ENCODE results near the gene KIF6.

Gene KIF6

DNA sequence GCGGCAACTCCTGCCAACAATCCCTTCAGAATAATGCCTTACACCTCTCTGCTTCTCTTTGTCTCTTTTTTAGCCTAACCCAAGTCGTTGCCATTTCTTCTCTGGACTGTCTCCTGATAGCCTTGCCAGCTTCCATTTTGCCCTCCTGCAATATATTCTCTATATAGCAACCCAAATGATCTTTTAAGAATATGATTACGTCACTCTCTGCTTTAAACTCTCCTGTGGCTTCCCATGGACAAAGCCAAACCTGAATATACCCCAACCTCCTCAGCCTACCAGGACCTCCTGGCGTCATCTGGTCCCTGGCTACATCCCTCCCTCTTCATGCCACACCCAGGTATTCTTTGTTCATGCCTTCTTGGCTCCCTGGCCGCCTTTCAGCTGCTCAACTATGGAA, 276.2 kb downstream of the KIF6 start (continued):
- TF ChIP-seq ZXDB (tag by site-specific recombination; IDR thresholded peaks at IDR 0.05) (no peak), ZNF280C (tag by site-specific recombination; IDR thresholded peaks at IDR 0.05) (no peak), ZNF280D (tag by site-specific recombination; IDR thresholded peaks at IDR 0.05) (no peak)

GRCh38 chr6:39446909-39447308, 278.3 kb downstream of the KIF6 start:
- Histone ChIP-seq H3K27ac (ENCODE audit: extremely low read depth, low read depth, low read length) (no peak overlapping the region), H3K36me3 (ENCODE audit: control insufficient read depth in 2 of 2, insufficient read depth in 1 of 2, low read length in 2 of 2) (no peaks in the 10 kb centered on the region), H3K9me3 (ENCODE audit: control insufficient read depth, insufficient read depth, low read depth, low read length) (no peaks in the 10 kb centered on the region), H3K4me1 (ENCODE audit: control insufficient read depth, insufficient read depth, low read length) (no peaks in the 10 kb centered on the region), H3K4me3 (ENCODE audit: low read depth, low read length) (no peak overlapping the region)
- ChIA-PET CTCF (interaction anchor here (1.3 kb wide), 1 partner anchor 307 kb away, joined by 3 read pairs; no protein-coding TSS in a partner anchor), POLR2A (no interaction called here)
- no peak for TF ChIP-seq YY1 (tag by site-specific recombination; IDR thresholded peaks at IDR 0.05)
- TF ChIP-seq KLF10 (tag by site-specific recombination; IDR thresholded peaks at IDR 0.05) = no peak
- no peak for TF ChIP-seq ZBTB26 (tag by site-specific recombination; optimal IDR thresholded peaks at IDR 0.05)
- no peak for TF ChIP-seq ZNF76 (tag by site-specific recombination; IDR thresholded peaks at IDR 0.05; ENCODE audit: borderline replicate concordance, low read depth)
- TF ChIP-seq ZNF341 (tag by site-specific recombination; IDR thresholded peaks at IDR 0.05; ENCODE audit: low read depth) = no peak
- no peak for TF ChIP-seq ZNF561 (tag by site-specific recombination; IDR thresholded peaks at IDR 0.05; ENCODE audit: borderline replicate concordance)
- TF ChIP-seq ELK4 (IDR thresholded peaks at IDR 0.05; ENCODE audit: borderline replicate concordance, low read depth, low read length) = no peak
- no peak for TF ChIP-seq ZNF391 (tag by site-specific recombination; IDR thresholded peaks at IDR 0.05; ENCODE audit: borderline replicate concordance, low read depth)
- TF ChIP-seq ZNF600 (tag by site-specific recombination; IDR thresholded peaks at IDR 0.05) = no peak
- no peak for TF ChIP-seq ZNF544 (tag by site-specific recombination; IDR thresholded peaks at IDR 0.05)
- TF ChIP-seq KLF7 (tag by site-specific recombination; IDR thresholded peaks at IDR 0.05; ENCODE audit: borderline replicate concordance) = no peak
- no peak for TF ChIP-seq ZNF548 (tag by site-specific recombination; IDR thresholded peaks at IDR 0.05)
- no peak for TF ChIP-seq ZNF175 (tag by site-specific recombination; IDR thresholded peaks at IDR 0.05)
- TF ChIP-seq ZNF473 (tag by site-specific recombination; IDR thresholded peaks at IDR 0.05) = no peak
- no peak for TF ChIP-seq ZNF121 (tag by site-specific recombination; IDR thresholded peaks at IDR 0.05)
- TF ChIP-seq ZNF335 (tag by site-specific recombination; conservative IDR thresholded peaks at IDR 0.05) = no peak
- no peak for TF ChIP-seq ZNF707 (tag by site-specific recombination; IDR thresholded peaks at IDR 0.05)
- TF ChIP-seq YY2 (tag by site-specific recombination; IDR thresholded peaks at IDR 0.05) = no peak
- TF ChIP-seq GLIS2 (tag by site-specific recombination; IDR thresholded peaks at IDR 0.05) = no peak
- TF ChIP-seq, protein P1, sequence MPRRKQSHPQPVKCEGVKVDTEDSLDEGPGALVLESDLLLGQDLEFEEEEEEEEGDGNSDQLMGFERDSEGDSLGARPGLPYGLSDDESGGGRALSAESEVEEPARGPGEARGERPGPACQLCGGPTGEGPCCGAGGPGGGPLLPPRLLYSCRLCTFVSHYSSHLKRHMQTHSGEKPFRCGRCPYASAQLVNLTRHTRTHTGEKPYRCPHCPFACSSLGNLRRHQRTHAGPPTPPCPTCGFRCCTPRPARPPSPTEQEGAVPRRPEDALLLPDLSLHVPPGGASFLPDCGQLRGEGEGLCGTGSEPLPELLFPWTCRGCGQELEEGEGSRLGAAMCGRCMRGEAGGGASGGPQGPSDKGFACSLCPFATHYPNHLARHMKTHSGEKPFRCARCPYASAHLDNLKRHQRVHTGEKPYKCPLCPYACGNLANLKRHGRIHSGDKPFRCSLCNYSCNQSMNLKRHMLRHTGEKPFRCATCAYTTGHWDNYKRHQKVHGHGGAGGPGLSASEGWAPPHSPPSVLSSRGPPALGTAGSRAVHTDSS (tag by site-specific recombination; IDR thresholded peaks at IDR 0.05) = no peak
